HG03457 (cell line): ENCODE data around the gene CCDC197.

Experiments used
- ATAC-seq: cut with Tn5 transposase; IDR thresholded peaks from one replicate; pipeline ENCODE4 v1.9.1; 2021; ENCODE audit warnings: moderate number of reproducible peaks; ENCODE audit not compliant: unreplicated experiment

Gene CCDC197

DNA sequence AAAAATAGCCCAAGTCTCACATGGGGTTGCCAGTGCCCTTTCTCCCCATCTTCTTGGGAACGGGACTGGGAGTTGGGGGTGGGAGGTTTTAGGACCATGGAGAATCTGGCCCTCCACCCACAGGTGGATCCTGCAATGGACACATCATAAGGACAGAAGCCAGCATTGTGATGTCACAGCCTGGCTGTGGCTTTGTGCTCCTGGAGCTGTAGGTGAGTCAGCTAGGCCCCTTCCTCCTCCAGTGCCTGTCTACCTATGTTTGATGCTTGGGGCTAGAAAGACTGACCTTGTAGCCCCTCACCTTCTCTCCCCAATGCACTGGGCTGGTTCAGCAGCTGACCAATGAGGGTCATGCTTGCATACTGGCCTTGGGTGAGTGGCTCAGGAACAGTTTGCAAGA is at the start of gene CCDC197:
CCDC197 (plus strand) TSS at position 220 of the 400 bp plus-strand sequence. CDS start 831 bp downstream, outside the sequence.
- ATAC-seq, result no peak

DNA sequence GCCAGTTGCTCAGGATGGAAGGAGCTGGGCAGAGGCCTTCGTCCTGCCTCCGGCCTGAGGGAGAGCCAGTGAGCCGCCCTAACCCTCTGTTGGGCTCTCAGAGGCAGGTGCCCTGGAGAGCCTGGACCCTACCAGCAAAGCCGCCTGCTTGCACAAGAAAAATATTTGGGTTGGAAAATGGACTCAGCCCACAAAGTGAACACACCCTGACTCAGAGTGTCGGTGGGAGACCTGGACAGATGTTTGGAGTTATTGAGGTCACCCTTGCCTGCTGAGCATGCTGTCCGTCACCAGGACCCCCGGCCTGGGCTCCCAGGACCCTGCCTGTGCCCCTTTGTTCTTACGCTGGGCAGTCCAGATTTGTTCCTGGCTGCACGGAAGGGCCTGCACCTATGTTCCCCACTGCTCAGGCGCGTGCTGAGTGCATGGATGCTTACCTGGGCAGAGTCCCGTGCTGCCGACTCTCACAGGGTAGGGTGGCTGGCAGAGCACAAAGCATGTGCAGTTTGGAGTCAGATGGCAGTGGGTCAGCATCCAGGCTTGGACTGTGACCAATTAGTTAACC is 47.5 kb upstream of the CCDC197 start:
- no peak for ATAC-seq

DNA sequence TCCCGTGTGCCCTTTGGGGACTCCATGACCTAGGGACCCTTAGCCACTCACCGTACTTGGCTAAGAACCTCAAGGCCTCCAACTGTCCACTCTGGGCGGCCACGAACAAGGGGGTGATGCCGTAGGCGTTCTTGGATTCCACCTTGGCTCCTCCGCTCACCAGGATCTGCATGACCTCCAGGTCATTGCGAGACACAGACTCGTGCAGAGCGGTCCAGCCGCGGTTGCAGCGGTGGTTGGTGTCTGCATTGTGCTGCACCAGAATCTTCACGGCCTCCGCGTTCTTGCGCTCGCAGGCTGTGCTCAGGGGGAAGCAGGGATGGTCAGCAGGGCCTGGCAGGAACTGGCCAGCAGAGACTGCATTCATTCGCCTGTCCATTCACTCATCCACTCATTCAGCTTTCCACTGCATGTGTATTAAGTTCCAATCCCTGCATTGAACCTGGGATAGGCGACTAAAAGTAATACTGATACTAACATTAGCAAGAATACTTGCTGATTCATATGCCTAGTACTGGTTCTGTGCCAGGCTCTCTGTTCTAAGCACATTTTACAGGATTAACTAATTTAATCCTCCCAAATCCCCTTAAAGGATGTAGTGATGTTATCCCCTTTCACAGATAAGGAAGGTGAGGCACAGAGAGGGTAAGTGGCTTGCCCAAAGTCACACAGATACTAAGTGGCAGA is 46.0 kb upstream of the CCDC197 start:
- no peak for ATAC-seq

DNA sequence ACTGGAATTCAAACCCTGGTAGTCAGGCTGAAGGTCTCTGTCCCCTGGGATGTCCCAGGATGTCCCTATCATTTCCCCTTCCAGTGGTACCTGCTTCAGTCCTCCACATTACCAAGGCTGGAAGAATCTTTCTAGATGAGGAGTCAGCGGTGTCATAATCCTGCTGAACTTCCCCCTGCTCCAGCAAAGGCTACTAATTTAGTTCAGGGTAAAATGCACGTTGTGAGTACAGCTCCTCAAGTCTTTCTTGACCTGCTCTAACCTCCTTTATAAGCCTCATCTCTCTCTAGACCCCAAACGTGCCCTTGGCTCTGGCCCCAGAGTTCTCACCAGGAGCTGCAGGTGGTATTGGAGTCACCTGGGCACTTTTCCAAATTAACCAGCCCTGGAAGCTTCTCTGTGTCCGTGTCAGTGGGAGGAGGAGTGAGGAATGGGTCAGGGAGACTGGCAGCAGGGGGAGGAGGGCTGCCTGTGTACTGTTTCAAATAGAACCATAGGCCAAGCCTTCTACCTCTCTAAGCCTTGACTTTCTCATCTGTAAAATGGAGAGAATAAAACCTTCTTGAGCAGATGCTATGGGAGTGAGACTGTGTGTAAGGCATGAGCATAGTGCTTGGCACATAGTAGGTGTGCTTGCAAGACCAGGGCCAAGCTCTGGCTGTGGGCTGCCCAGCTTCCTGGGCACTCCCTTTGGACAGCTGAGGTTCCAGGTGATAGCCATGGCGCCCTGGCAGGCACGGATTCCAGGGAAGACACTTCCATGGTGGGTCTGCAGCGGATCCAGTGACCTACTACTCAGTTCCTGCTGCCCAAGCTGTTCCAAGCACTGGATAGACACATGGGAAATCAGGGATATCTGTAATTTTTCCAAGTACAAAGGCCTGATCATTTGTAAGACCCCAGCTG is 45.2 kb upstream of the CCDC197 start:
- ATAC-seq, result no peak

DNA sequence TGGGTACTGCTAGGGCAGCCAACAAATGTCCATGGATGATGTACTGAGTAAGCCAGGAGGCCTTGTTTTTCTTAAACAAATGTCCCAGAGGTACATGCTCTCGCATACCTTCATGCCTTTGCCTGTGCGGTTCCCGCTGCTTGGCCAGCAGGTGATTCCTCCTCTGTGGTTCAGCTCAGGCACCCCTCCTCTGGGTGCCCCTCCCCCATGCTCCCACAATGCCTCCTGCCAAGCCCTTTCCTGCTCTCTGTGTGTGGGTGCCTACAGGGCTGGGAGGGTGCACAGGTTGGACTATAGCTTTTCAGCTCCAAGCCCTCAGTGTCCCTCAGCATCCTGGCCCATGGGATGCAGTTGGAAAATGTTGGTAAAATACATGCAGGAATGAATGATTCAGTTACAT is 44.3 kb upstream of the CCDC197 start:
- ATAC-seq, result no peak

DNA sequence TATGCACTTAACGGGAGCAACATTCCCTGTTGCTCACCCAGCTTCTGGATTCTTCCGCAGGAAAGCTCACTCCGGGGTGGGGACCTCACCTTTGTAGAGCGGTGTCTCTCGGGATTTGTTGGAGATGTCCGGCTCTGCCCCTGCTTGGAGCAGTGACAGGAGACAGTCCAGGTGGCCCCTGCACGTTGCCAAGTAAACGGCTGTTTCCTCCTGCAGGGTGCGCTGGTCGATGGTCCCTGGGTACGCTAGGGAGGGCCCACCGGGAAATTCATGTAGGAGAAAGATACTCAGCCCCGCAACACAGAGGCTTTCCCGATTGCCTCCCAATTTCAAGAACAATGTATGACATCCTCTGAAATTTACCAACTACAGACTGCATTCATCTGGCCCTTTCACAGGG is 43.8 kb upstream of the CCDC197 start:
- no peak for ATAC-seq

GRCh38 chr14:93953739-93954515 is 43.2 kb upstream of the CCDC197 start:
- no peak for ATAC-seq

DNA sequence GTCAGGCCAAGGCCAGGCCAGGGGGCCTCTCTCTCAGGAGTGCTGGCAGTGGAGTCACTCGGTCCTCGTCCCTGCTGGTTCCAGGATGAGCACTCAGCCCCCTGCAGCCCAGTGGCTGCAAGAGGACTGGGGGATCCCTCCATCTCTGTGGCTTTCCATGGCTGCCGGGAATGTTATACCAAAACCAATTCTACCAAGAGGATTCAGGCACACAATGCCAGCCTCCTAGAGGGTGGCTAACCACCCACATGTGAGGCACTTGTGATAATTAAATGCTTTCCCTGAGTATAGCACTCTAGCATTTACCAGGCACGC is 42.6 kb upstream of the CCDC197 start:
- ATAC-seq, result no peak

DNA sequence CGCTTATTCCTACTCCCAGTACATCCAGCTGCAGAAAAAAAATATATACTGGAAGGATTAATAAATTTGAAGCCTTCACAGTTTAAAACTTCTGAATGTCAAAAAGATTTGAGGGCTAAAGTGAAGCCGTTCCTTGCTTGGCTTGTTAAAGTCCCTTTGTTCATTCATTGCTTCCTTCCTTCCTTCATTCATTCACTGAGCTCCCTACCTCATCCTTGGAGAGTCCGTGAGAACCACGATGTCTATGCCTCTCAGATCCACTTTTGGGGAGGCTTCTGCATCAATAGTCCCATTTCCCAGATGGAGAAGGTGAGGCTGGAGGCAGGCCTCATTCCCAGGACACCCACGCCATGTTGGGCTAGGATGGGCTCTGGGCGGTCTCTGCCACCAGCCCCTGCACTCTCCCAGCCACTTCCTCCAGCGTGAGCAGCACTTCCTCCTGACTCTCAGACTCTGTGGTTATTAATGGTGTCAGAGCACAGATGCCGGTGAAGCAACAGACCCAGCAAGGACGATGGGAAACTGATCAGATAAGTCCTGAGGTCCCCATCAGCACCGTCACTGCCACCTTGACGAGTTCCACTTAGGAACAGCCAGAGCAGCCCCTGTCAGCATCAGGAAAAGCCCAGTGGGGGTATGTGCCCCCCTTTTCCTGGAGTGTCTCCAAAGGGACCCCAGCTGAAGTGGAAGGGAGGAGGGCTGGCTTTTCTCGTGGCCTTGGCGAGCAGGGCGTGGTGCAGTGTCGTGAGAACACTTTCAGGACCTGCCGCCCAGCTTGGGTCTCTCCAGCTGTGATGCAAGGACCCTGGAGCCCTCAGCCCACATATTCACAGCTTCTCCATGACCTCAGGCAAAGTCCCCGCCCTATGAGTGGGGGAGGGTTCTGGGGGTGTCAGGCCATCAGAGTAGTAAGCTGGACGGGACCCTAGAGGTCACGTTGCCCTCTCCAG is 41.9 kb upstream of the CCDC197 start:
- no peak for ATAC-seq

DNA sequence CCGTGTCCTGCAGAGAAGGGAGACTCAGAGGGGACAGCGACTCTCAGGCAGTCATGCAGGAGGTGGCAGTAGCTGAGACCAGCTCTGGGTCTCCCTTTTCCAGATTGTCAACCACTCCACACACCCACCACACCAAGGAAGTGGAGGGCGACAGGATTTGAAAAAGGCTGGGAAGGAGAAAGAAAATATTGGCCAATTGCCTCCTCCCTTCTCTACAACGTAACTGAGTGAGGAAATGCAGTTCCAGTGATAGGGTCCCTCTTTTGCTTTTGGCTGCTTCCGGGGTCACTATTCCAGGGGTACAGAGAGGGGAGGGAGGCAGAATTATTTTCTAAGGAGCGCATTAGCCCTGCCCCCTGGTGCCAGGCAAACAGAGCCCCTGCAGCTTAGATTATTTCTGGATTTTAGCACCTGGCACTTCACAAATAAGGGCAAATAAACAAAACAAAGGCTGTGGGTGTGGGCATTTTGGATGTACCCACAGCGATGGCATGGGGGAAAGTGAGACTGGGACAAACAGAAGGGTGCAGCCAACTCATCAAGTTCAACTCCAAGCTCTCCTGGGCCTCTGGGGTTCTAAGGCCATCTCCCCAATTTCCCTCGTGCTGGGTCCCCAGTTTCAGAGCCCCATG is 41.1 kb upstream of the CCDC197 start:
- ATAC-seq, result no peak

GRCh38 chr14:93956514-93957332 is 40.4 kb upstream of the CCDC197 start:
- no peak for ATAC-seq

GRCh38 chr14:93957333-93957710 is 39.8 kb upstream of the CCDC197 start:
- no peak for ATAC-seq

DNA sequence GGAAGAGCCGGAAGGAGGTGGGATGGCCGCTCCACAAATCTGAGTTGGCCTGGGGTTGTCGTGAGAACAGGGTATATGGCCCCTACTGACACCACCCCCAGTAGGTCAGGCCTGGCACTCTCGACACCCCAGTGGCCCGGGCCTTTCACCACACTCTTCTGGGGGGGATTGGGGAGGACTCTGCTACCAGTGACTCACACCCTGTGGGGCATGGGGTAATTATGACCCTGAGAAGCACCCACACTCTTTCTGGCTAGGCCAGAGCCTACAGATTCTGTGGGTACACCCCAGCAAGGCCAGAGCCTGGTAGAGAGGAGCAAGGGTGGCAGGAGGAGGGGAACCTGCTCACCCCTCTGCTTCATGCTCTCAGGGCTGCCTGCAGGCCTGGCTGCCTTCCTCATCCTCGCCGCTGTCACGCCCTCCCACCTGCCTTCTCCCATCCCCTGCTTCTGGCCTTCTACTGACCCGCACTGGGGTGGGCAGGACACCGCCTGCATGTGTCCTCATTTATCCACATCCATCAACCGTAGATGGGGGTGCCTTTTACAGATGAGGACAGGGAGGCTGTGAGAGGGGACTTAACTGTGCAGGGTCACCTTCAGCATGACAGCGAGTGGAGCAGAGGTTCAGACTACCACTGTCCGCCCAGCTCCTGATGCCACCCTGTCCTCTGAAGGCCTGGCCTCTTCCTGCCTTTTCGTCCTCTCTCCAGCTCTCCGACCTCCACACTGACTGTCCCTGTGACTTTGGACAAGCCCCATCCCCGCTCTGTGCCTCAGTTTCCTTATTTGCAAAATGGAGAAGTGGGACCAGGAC is 39.1 kb upstream of the CCDC197 start:
- no peak for ATAC-seq

GRCh38 chr14:93958567-93959238 is 38.4 kb upstream of the CCDC197 start:
- no peak for ATAC-seq

- ATAC-seq, result peak; percentile 65
Observed at GRCh38 chr14:93959239-93960107, 37.6 kb upstream of the CCDC197 start.

GRCh38 chr14:93960108-93960475 is 37.0 kb upstream of the CCDC197 start:
- ATAC-seq, result no peak
